Measurements from ENCODE around the gene PPP1R3G.

The PPP1R3G gene

DNA sequence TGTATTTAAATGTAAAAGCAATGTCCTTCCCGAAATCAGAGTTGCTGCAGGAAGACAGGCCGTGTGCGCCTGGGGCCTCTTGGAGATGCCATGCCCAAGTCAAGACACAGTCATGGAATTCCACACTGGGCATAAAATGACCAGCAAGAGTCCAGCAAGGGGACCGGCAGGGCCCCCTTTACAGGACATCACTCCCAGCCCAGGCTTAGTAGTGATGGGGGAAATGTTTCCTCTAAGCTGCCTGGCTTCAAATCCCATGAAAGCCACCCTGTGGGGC is 1.9 kb upstream of the PPP1R3G start:
- no peaks in the 10 kb centered on the region for H3F3A ChIP-seq (ENCODE audit: insufficient read depth, low read length)
- peaks cover 22% of the 10 kb centered on the region for H3K27me3 ChIP-seq (ENCODE audit: insufficient read depth, low read length)
- no peak overlapping the region for H3K4me2 ChIP-seq (ENCODE audit: low read length)
- no peaks in the 10 kb centered on the region for H3K9me2 ChIP-seq (ENCODE audit: low read depth, low read length)
- TF ChIP-seq EZH2 (IDR thresholded peaks at IDR 0.05; ENCODE audit: borderline replicate concordance, low read length): no peak
- TF ChIP-seq, protein P1, sequence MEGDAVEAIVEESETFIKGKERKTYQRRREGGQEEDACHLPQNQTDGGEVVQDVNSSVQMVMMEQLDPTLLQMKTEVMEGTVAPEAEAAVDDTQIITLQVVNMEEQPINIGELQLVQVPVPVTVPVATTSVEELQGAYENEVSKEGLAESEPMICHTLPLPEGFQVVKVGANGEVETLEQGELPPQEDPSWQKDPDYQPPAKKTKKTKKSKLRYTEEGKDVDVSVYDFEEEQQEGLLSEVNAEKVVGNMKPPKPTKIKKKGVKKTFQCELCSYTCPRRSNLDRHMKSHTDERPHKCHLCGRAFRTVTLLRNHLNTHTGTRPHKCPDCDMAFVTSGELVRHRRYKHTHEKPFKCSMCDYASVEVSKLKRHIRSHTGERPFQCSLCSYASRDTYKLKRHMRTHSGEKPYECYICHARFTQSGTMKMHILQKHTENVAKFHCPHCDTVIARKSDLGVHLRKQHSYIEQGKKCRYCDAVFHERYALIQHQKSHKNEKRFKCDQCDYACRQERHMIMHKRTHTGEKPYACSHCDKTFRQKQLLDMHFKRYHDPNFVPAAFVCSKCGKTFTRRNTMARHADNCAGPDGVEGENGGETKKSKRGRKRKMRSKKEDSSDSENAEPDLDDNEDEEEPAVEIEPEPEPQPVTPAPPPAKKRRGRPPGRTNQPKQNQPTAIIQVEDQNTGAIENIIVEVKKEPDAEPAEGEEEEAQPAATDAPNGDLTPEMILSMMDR (IDR thresholded peaks at IDR 0.05; ENCODE audit: low read length): no peak
- no peaks in the 10 kb centered on the region for H3K9me3 ChIP-seq (ENCODE audit: low read length)
- H3K36me3 ChIP-seq (ENCODE audit: insufficient read depth, low read length): no peaks in the 10 kb centered on the region
- H2AFZ ChIP-seq (ENCODE audit: low read length): no peak overlapping the region
- no peaks in the 10 kb centered on the region for H4K20me1 ChIP-seq (ENCODE audit: insufficient read depth, low read length)
- no peak overlapping the region for H3K9ac ChIP-seq (ENCODE audit: low read length)
- H3K4me1 ChIP-seq (ENCODE audit: insufficient read depth, low read length, severe bottlenecking): no peaks in the 10 kb centered on the region
- H3K27ac ChIP-seq (ENCODE audit: low read depth, low read length, poor library complexity, severe bottlenecking): no peak overlapping the region
- H3K79me2 ChIP-seq (ENCODE audit: insufficient read depth, low read length): no peaks in the 10 kb centered on the region
- no peak overlapping the region for H3K4me3 ChIP-seq (ENCODE audit: low read depth, low read length, poor library complexity, severe bottlenecking)

DNA sequence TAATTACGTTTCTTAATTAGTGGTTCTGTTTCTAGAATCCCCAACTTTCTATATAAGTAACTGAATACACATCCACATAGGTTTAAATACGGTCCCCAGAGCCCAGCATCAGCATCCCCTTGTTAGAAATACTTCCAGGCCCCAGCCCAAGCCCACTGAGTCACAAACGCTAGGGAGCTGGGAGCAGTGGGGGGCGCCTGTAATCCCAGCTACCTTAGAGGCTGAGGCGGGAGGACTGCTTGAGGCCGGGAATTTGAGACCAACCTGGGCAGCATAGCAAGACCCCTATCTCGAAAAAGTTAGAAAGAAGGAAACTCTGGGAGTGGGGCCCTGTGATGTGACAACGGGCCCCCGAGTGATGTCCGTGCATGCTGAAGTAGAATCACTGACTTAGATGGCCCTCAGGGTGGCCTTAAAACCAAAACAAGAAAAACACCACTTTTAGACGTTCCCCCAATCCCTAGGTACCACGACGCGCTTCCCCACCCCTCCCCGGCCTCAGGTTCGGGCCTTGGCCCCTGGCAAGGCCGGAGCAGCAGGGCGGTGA is 1.3 kb upstream of the PPP1R3G start:
- Histone ChIP-seq H3K9me2 (ENCODE audit: low read depth, low read length) (no peaks in the 10 kb centered on the region), H3K79me2 (ENCODE audit: insufficient read depth, low read length) (no peaks in the 10 kb centered on the region), H3K4me2 (ENCODE audit: low read length) (peak overlapping the region; percentile 54; the same call in 1 of the 2 replicates), H4K20me1 (ENCODE audit: insufficient read depth, low read length) (no peaks in the 10 kb centered on the region), H3K9ac (ENCODE audit: low read length) (no peak overlapping the region), H3K9me3 (ENCODE audit: low read length) (no peaks in the 10 kb centered on the region), H3K4me1 (ENCODE audit: insufficient read depth, low read length, severe bottlenecking) (no peaks in the 10 kb centered on the region), H3K36me3 (ENCODE audit: insufficient read depth, low read length) (no peaks in the 10 kb centered on the region), H3K4me3 (ENCODE audit: low read depth, low read length, poor library complexity, severe bottlenecking) (no peak overlapping the region), H2AFZ (ENCODE audit: low read length) (no peak overlapping the region), H3F3A (ENCODE audit: insufficient read depth, low read length) (no peaks in the 10 kb centered on the region), H3K27me3 (ENCODE audit: insufficient read depth, low read length) (peaks cover 22% of the 10 kb centered on the region), H3K27ac (ENCODE audit: low read depth, low read length, poor library complexity, severe bottlenecking) (no peak overlapping the region)
- no peak for TF ChIP-seq EZH2 (IDR thresholded peaks at IDR 0.05; ENCODE audit: borderline replicate concordance, low read length)
- TF ChIP-seq, protein P1 (IDR thresholded peaks at IDR 0.05; ENCODE audit: low read length): no peak

DNA sequence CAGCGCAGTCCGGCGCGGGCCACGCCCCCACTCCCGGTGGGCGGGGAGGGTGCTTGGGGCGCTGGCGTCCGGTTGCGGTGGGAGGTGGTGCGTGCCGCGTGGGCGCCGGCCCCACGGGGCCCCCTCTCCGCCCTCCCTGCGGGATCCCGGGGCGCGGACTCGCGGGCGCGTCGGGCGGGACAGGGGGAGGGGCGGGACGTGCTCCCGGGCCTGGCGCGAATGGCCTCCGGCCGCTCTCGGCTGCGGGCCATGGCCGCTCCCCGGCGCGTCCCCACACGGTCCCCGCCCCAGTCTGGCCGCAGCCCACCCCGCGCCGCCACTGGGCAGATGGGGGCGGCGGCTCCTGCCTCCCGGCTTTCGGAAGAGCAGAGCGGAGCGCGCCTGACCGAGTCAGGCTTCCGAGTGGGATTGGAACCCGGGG is 771 bp upstream of the PPP1R3G start:
- Histone ChIP-seq H3K27ac (ENCODE audit: low read depth, low read length, poor library complexity, severe bottlenecking) (no peak overlapping the region), H3F3A (ENCODE audit: insufficient read depth, low read length) (no peaks in the 10 kb centered on the region), H3K36me3 (ENCODE audit: insufficient read depth, low read length) (no peaks in the 10 kb centered on the region), H3K4me1 (ENCODE audit: insufficient read depth, low read length, severe bottlenecking) (no peaks in the 10 kb centered on the region), H3K4me3 (ENCODE audit: low read depth, low read length, poor library complexity, severe bottlenecking) (peak overlapping the region; percentile 42), H3K27me3 (ENCODE audit: insufficient read depth, low read length) (peaks cover 20% of the 10 kb centered on the region), H3K4me2 (ENCODE audit: low read length) (peak overlapping the region; percentile 54; the same call in 1 of the 2 replicates), H3K9ac (ENCODE audit: low read length) (no peak overlapping the region), H2AFZ (ENCODE audit: low read length) (no peak overlapping the region), H3K9me2 (ENCODE audit: low read depth, low read length) (no peaks in the 10 kb centered on the region), H4K20me1 (ENCODE audit: insufficient read depth, low read length) (no peaks in the 10 kb centered on the region), H3K9me3 (ENCODE audit: low read length) (no peaks in the 10 kb centered on the region), H3K79me2 (ENCODE audit: insufficient read depth, low read length) (no peaks in the 10 kb centered on the region)
- TF ChIP-seq EZH2 (IDR thresholded peaks at IDR 0.05; ENCODE audit: borderline replicate concordance, low read length): no peak
- TF ChIP-seq, protein P1 (IDR thresholded peaks at IDR 0.05; ENCODE audit: low read length): no peak

Data from OCI-LY1 (cell line).